Stimulated activated naive CD8-positive, alpha-beta T cell treated with anti-CD3 and anti-CD28 coated beads, Interleukin-15, amount 100 ng/mL, for 72 hours (primary cell): ENCODE results near the gene GSTP1.
A peak's percentile ranks its signal among the peaks of the same experiment; 100 is the strongest.

Experiments used
- ATAC-seq: fragments of 150-1000 bp; cut with Tn5 transposase; 2 replicates; pipeline ENCODE4 v1.10.0; 2021; ENCODE audit warnings: mild to moderate bottlenecking, moderate library complexity
- DNase-seq, 2 donors: peaks; one replicate each; pipeline ENCODE4 v3.0.0; 2021 to 2022
- H3K27ac Mint-ChIP-seq, 2 donors: one replicate each; pipeline ENCODE4 v1.8.0; 2022; ENCODE audit warnings: mild to moderate bottlenecking in 2 of 2, mixed read lengths in 2 of 2, moderate library complexity in 2 of 2
- H3K27me3 Mint-ChIP-seq: one replicate; pipeline ENCODE4 v1.8.0; 2022; ENCODE audit warnings: mixed read lengths
- H3K4me1 Mint-ChIP-seq: one replicate; pipeline ENCODE4 v1.8.0; 2022; ENCODE audit warnings: mild to moderate bottlenecking, mixed read lengths
- H3K4me3 Mint-ChIP-seq, 2 donors: one replicate each; pipeline ENCODE4 v1.8.0; 2022; ENCODE audit warnings: mild to moderate bottlenecking in 2 of 2, mixed read lengths in 2 of 2, moderate library complexity in 1 of 2
- H3K9me3 Mint-ChIP-seq, 2 donors: one replicate each; pipeline ENCODE4 v1.8.0; 2022; ENCODE audit warnings: mixed read lengths in 2 of 2

The GSTP1 gene

GRCh38 chr11:67626970-67627369 is 43.4 kb downstream of the GSTP1 start:
- Mint-ChIP-seq H3K27ac (no peak overlapping the region), H3K27me3 (no peaks in the 10 kb centered on the region), H3K9me3 (no peaks in the 10 kb centered on the region), H3K4me3 (no peak overlapping the region), H3K4me1 (peaks cover 40% of the 10 kb centered on the region)
- no peak for ATAC-seq
- no peak for DNase-seq

- H3K27me3 Mint-ChIP-seq: no peaks in the 10 kb centered on the region
- H3K27ac Mint-ChIP-seq: no peak overlapping the region
- ATAC-seq: no peak
- peak overlapping the region in 1 of 2 donors; percentile 6 for H3K4me3 Mint-ChIP-seq
- H3K9me3 Mint-ChIP-seq: no peaks in the 10 kb centered on the region
- H3K4me1 Mint-ChIP-seq: peaks cover 42% of the 10 kb centered on the region
- no peak for DNase-seq
Measured at GRCh38 chr11:67627441-67627811, 43.8 kb downstream of the GSTP1 start.

GRCh38 chr11:67627812-67628624 is 44.4 kb downstream of the GSTP1 start:
- DNase-seq (no peak), ATAC-seq (no peak)
- peak overlapping the region; percentile 30 to 65 for H3K4me3 Mint-ChIP-seq
- peak overlapping the region; percentile 34 to 90 for H3K27ac Mint-ChIP-seq
- peaks cover 42% of the 10 kb centered on the region for H3K4me1 Mint-ChIP-seq
- no peaks in the 10 kb centered on the region for H3K9me3 Mint-ChIP-seq
- no peaks in the 10 kb centered on the region for H3K27me3 Mint-ChIP-seq

GRCh38 chr11:67628710-67629385 is 45.2 kb downstream of the GSTP1 start:
- DNase-seq (peak in 1 of 2 donors; percentile 39), ATAC-seq (no peak)
- H3K27me3 Mint-ChIP-seq: no peaks in the 10 kb centered on the region
- H3K9me3 Mint-ChIP-seq: no peaks in the 10 kb centered on the region
- H3K4me3 Mint-ChIP-seq: peak overlapping the region; percentile 81 to 88
- peak overlapping the region; percentile 62 to 78 for H3K27ac Mint-ChIP-seq
- H3K4me1 Mint-ChIP-seq: peaks cover 42% of the 10 kb centered on the region

- Mint-ChIP-seq H3K9me3 (no peaks in the 10 kb centered on the region), H3K4me3 (peak within 1 kb of the TSS; percentile 88), H3K27me3 (no peaks in the 10 kb centered on the region), H3K4me1 (peaks cover 42% of the 10 kb centered on the region), H3K27ac (peak within 1 kb of the TSS; percentile 78 to 82)
- peak; percentile 92 to 95 for DNase-seq
- peak; percentile 76 for ATAC-seq
Measured at GRCh38 chr11:67629386-67630227, 46.0 kb downstream of the GSTP1 start, which contains the start of gene NUDT8. Gene NUDT8 (minus strand): TSS chr11:67629937. CDS start chr11:67629911, 26 bp downstream.

GRCh38 chr11:67630228-67630942 is 46.8 kb downstream of the GSTP1 start:
- H3K27ac Mint-ChIP-seq: peak overlapping the region in 1 of 2 donors; percentile 82
- no peaks in the 10 kb centered on the region for H3K27me3 Mint-ChIP-seq
- peaks cover 42% of the 10 kb centered on the region for H3K4me1 Mint-ChIP-seq
- ATAC-seq (peak; percentile 79), DNase-seq (peak; percentile 97)
- H3K4me3 Mint-ChIP-seq: peak overlapping the region; percentile 88
- no peaks in the 10 kb centered on the region for H3K9me3 Mint-ChIP-seq

- ATAC-seq (no peak), DNase-seq (no peak)
- H3K4me3 Mint-ChIP-seq: peak overlapping the region; percentile 88
- H3K27me3 Mint-ChIP-seq: no peaks in the 10 kb centered on the region
- H3K27ac Mint-ChIP-seq: peak overlapping the region in 1 of 2 donors; percentile 82
- peaks cover 42% of the 10 kb centered on the region for H3K4me1 Mint-ChIP-seq
- H3K9me3 Mint-ChIP-seq: no peaks in the 10 kb centered on the region
Measured at GRCh38 chr11:67630943-67631331, 47.3 kb downstream of the GSTP1 start.

- peak overlapping the region in 1 of 2 donors; percentile 88 for H3K4me3 Mint-ChIP-seq
- H3K9me3 Mint-ChIP-seq: no peaks in the 10 kb centered on the region
- no peak overlapping the region for H3K27ac Mint-ChIP-seq
Measured at GRCh38 chr11:67631411-67631810, 47.8 kb downstream of the GSTP1 start.

GRCh38 chr11:67631853-67632174 is 48.2 kb downstream of the GSTP1 start:
- peaks cover 40% of the 10 kb centered on the region for H3K4me1 Mint-ChIP-seq
- DNase-seq (no peak), ATAC-seq (no peak)
- H3K27me3 Mint-ChIP-seq: no peaks in the 10 kb centered on the region
- H3K9me3 Mint-ChIP-seq: no peaks in the 10 kb centered on the region
- H3K4me3 Mint-ChIP-seq: peak overlapping the region; percentile 51 to 62
- no peak overlapping the region for H3K27ac Mint-ChIP-seq

More at GRCh38 chr11:67631411-67631810, 47.8 kb downstream of the GSTP1 start:
- DNase-seq (no peak), ATAC-seq (no peak)
- peaks cover 42% of the 10 kb centered on the region for H3K4me1 Mint-ChIP-seq
- H3K27me3 Mint-ChIP-seq: no peaks in the 10 kb centered on the region

- Mint-ChIP-seq H3K9me3 (no peaks in the 10 kb centered on the region), H3K27me3 (no peaks in the 10 kb centered on the region), H3K4me1 (peaks cover 40% of the 10 kb centered on the region), H3K27ac (peak overlapping the region in 1 of 2 donors; percentile 89), H3K4me3 (peak overlapping the region; percentile 51 to 62)
- no peak for DNase-seq
- no peak for ATAC-seq
Measured at GRCh38 chr11:67632175-67632981, 48.8 kb downstream of the GSTP1 start.

GRCh38 chr11:67632982-67633755 is 49.6 kb downstream of the GSTP1 start:
- H3K27ac Mint-ChIP-seq: peak overlapping the region; percentile 33 to 89
- ATAC-seq (no peak), DNase-seq (no peak)
- no peaks in the 10 kb centered on the region for H3K27me3 Mint-ChIP-seq
- H3K4me1 Mint-ChIP-seq: peaks cover 32% of the 10 kb centered on the region
- H3K4me3 Mint-ChIP-seq: no peak overlapping the region
- no peaks in the 10 kb centered on the region for H3K9me3 Mint-ChIP-seq

GRCh38 chr11:67633758-67634365 is 50.2 kb downstream of the GSTP1 start:
- peaks cover 25% of the 10 kb centered on the region for H3K4me1 Mint-ChIP-seq
- no peaks in the 10 kb centered on the region for H3K9me3 Mint-ChIP-seq
- no peaks in the 10 kb centered on the region for H3K27me3 Mint-ChIP-seq
- no peak overlapping the region for H3K27ac Mint-ChIP-seq
- DNase-seq (no peak), ATAC-seq (no peak)
- no peak overlapping the region for H3K4me3 Mint-ChIP-seq

- no peak overlapping the region for H3K4me3 Mint-ChIP-seq
- H3K27me3 Mint-ChIP-seq: no peaks in the 10 kb centered on the region
- H3K4me1 Mint-ChIP-seq: peaks cover 22% of the 10 kb centered on the region
- no peaks in the 10 kb centered on the region for H3K9me3 Mint-ChIP-seq
- ATAC-seq: no peak
- H3K27ac Mint-ChIP-seq: no peak overlapping the region
- no peak for DNase-seq
Measured at GRCh38 chr11:67634366-67635230, 51.0 kb downstream of the GSTP1 start.
